Measurements from ENCODE around the gene PHTF2. TPM values are rescaled to one million over a fixed set of nuclear protein-coding genes. Genes with fewer than 3 reads are reported as not detected.

The PHTF2 gene
- polyA plus RNA-seq, 1 experiment: 60.1 TPM

- H3K9me3 ChIP-seq (ENCODE audit: control insufficient read depth, insufficient read depth, low read length): no peaks in the 10 kb centered on the region
- H3K27ac ChIP-seq (ENCODE audit: low read depth, low read length): no peak overlapping the region
- ChIA-PET POLR2A (no interaction called here), CTCF (no interaction called here)
- no peak for TF ChIP-seq CTCF (IDR thresholded peaks at IDR 0.05; ENCODE audit: low read depth, low read length)
- H3K27me3 ChIP-seq (ENCODE audit: control insufficient read depth, insufficient read depth, low read length): no peaks in the 10 kb centered on the region
- H3K4me3 ChIP-seq (ENCODE audit: low read depth, low read length): no peak overlapping the region
- no peak for DNase-seq (ENCODE audit: low read depth, low spot score)
Measured at GRCh38 chr7:77967429-77967828, 168.9 kb downstream of the PHTF2 start.

GRCh38 chr7:77971726-77972125 lies 173.2 kb downstream of the PHTF2 start:
- Histone ChIP-seq H3K27ac (ENCODE audit: low read depth, low read length) (no peak overlapping the region), H3K9me3 (ENCODE audit: control insufficient read depth, insufficient read depth, low read length) (no peaks in the 10 kb centered on the region), H3K27me3 (ENCODE audit: control insufficient read depth, insufficient read depth, low read length) (no peaks in the 10 kb centered on the region), H3K4me3 (ENCODE audit: low read depth, low read length) (no peak overlapping the region)
- no peak for TF ChIP-seq CTCF (IDR thresholded peaks at IDR 0.05; ENCODE audit: low read depth, low read length)
- no peak for DNase-seq (ENCODE audit: low read depth, low spot score)
- ChIA-PET CTCF (no interaction called here), POLR2A (no interaction called here)

- CTCF ChIA-PET: interaction anchor here (0.6 kb wide), 1 partner anchor 101 kb away, joined by 4 read pairs; no protein-coding TSS in a partner anchor
- POLR2A ChIA-PET: interaction anchor here (0.6 kb wide), 1 partner anchor 183 kb away, joined by 4 read pairs; no protein-coding TSS in a partner anchor
- no peak for DNase-seq (ENCODE audit: low read depth, low spot score)
- no peak overlapping the region for H3K27ac ChIP-seq (ENCODE audit: low read depth, low read length)
- no peaks in the 10 kb centered on the region for H3K9me3 ChIP-seq (ENCODE audit: control insufficient read depth, insufficient read depth, low read length)
- no peak overlapping the region for H3K4me3 ChIP-seq (ENCODE audit: low read depth, low read length)
- TF ChIP-seq CTCF (IDR thresholded peaks at IDR 0.05; ENCODE audit: low read depth, low read length): no peak
- H3K27me3 ChIP-seq (ENCODE audit: control insufficient read depth, insufficient read depth, low read length): no peaks in the 10 kb centered on the region
Measured at GRCh38 chr7:77975672-77976480, 177.3 kb downstream of the PHTF2 start.

- H3K4me3 ChIP-seq (ENCODE audit: low read depth, low read length): no peak overlapping the region
- DNase-seq (ENCODE audit: low read depth, low spot score): no peak
- no peak overlapping the region for H3K27ac ChIP-seq (ENCODE audit: low read depth, low read length)
- no peaks in the 10 kb centered on the region for H3K27me3 ChIP-seq (ENCODE audit: control insufficient read depth, insufficient read depth, low read length)
- TF ChIP-seq CTCF (IDR thresholded peaks at IDR 0.05; ENCODE audit: low read depth, low read length): no peak
- POLR2A ChIA-PET: no interaction called here
- no peaks in the 10 kb centered on the region for H3K9me3 ChIP-seq (ENCODE audit: control insufficient read depth, insufficient read depth, low read length)
- CTCF ChIA-PET: no interaction called here
Measured at GRCh38 chr7:77979219-77979618, 180.6 kb downstream of the PHTF2 start.

- DNase-seq (ENCODE audit: low read depth, low spot score): no peak
- CTCF ChIA-PET: no interaction called here
Measured at GRCh38 chr7:77980087-77980713, 181.6 kb downstream of the PHTF2 start.

More at GRCh38 chr7:77980087-77980713, 181.6 kb downstream of the PHTF2 start:
- Histone ChIP-seq H3K9me3 (ENCODE audit: control insufficient read depth, insufficient read depth, low read length) (no peaks in the 10 kb centered on the region; the same call in 1 of the 2 replicates), H3K27me3 (ENCODE audit: control insufficient read depth, insufficient read depth, low read length) (no peaks in the 10 kb centered on the region), H3K27ac (ENCODE audit: low read depth, low read length) (no peak overlapping the region), H3K4me3 (ENCODE audit: low read depth, low read length) (no peak overlapping the region)
- TF ChIP-seq CTCF (IDR thresholded peaks at IDR 0.05; ENCODE audit: low read depth, low read length): no peak
- POLR2A ChIA-PET: no interaction called here
